ENCODE data around the gene ACSL1.

Gene ACSL1

GRCh38 chr4:184825896-184826690 lies at the start of gene ACSL1:
Gene ACSL1, minus strand, starts transcription at chr4:184825968. Its CDS starts 22,454 bp downstream, at chr4:184803514.
- peak; percentile 64 for DNase-seq
- in situ Hi-C loops (cut with HindIII; ENCODE audit: low pct_ligation_motif_present, low pct_unique_long_range_greater_than_20kb, low sequenced_read_pairs) = no loop called here

GRCh38 chr4:184873054-184873453 lies 47.3 kb upstream of the ACSL1 start:
- DNase-seq = no peak
- in situ Hi-C loops (cut with HindIII; ENCODE audit: low pct_ligation_motif_present, low pct_unique_long_range_greater_than_20kb, low sequenced_read_pairs) = no loop called here

- DNase-seq = no peak
- in situ Hi-C loops (cut with HindIII; ENCODE audit: low pct_ligation_motif_present, low pct_unique_long_range_greater_than_20kb, low sequenced_read_pairs) = no loop called here
Observed at GRCh38 chr4:184870718-184871117, 45.0 kb upstream of the ACSL1 start.

- DNase-seq = no peak
- in situ Hi-C loops (cut with HindIII; ENCODE audit: low pct_ligation_motif_present, low pct_unique_long_range_greater_than_20kb, low sequenced_read_pairs) = no loop called here
Observed at GRCh38 chr4:184868623-184869022, 42.9 kb upstream of the ACSL1 start.

GRCh38 chr4:184863916-184864315 lies 38.1 kb upstream of the ACSL1 start:
- no peak for DNase-seq
- in situ Hi-C loops (cut with HindIII; ENCODE audit: low pct_ligation_motif_present, low pct_unique_long_range_greater_than_20kb, low sequenced_read_pairs) = no loop called here

- DNase-seq = no peak
- in situ Hi-C loops (cut with HindIII; ENCODE audit: low pct_ligation_motif_present, low pct_unique_long_range_greater_than_20kb, low sequenced_read_pairs) = no loop called here
Observed at GRCh38 chr4:184861047-184861446, 35.3 kb upstream of the ACSL1 start.

- DNase-seq = no peak
- in situ Hi-C loops (cut with HindIII; ENCODE audit: low pct_ligation_motif_present, low pct_unique_long_range_greater_than_20kb, low sequenced_read_pairs) = no loop called here
Observed at GRCh38 chr4:184860018-184860779, 34.4 kb upstream of the ACSL1 start.

- in situ Hi-C loops (cut with HindIII; ENCODE audit: low pct_ligation_motif_present, low pct_unique_long_range_greater_than_20kb, low sequenced_read_pairs) = no loop called here
- DNase-seq = no peak
Observed at GRCh38 chr4:184857441-184858121, 31.8 kb upstream of the ACSL1 start.

- in situ Hi-C loops (cut with HindIII; ENCODE audit: low pct_ligation_motif_present, low pct_unique_long_range_greater_than_20kb, low sequenced_read_pairs) = no loop called here
Observed at GRCh38 chr4:184856277-184856609, 30.5 kb upstream of the ACSL1 start.

GRCh38 chr4:184854673-184855072 lies 28.9 kb upstream of the ACSL1 start:
- no peak for DNase-seq
- in situ Hi-C loops (cut with HindIII; ENCODE audit: low pct_ligation_motif_present, low pct_unique_long_range_greater_than_20kb, low sequenced_read_pairs) = no loop called here

More at GRCh38 chr4:184856277-184856609, 30.5 kb upstream of the ACSL1 start:
- no peak for DNase-seq

GRCh38 chr4:184853436-184853835 lies 27.7 kb upstream of the ACSL1 start:
- no peak for DNase-seq
- in situ Hi-C loops (cut with HindIII; ENCODE audit: low pct_ligation_motif_present, low pct_unique_long_range_greater_than_20kb, low sequenced_read_pairs) = no loop called here

GRCh38 chr4:184851886-184852285 lies 26.1 kb upstream of the ACSL1 start:
- in situ Hi-C loops (cut with HindIII; ENCODE audit: low pct_ligation_motif_present, low pct_unique_long_range_greater_than_20kb, low sequenced_read_pairs) = no loop called here
- DNase-seq = no peak

- in situ Hi-C loops (cut with HindIII; ENCODE audit: low pct_ligation_motif_present, low pct_unique_long_range_greater_than_20kb, low sequenced_read_pairs) = no loop called here
- DNase-seq = no peak
Observed at GRCh38 chr4:184851200-184851541, 25.4 kb upstream of the ACSL1 start.

GRCh38 chr4:184850431-184851199 lies 24.8 kb upstream of the ACSL1 start:
- in situ Hi-C loops (cut with HindIII; ENCODE audit: low pct_ligation_motif_present, low pct_unique_long_range_greater_than_20kb, low sequenced_read_pairs) = no loop called here
- DNase-seq = no peak

- in situ Hi-C loops (cut with HindIII; ENCODE audit: low pct_ligation_motif_present, low pct_unique_long_range_greater_than_20kb, low sequenced_read_pairs) = no loop called here
- no peak for DNase-seq
Observed at GRCh38 chr4:184850018-184850417, 24.2 kb upstream of the ACSL1 start.

- in situ Hi-C loops (cut with HindIII; ENCODE audit: low pct_ligation_motif_present, low pct_unique_long_range_greater_than_20kb, low sequenced_read_pairs) = no loop called here
- DNase-seq = no peak
Observed at GRCh38 chr4:184849185-184849584, 23.4 kb upstream of the ACSL1 start.

GRCh38 chr4:184848510-184848909 lies 22.7 kb upstream of the ACSL1 start:
- in situ Hi-C loops (cut with HindIII; ENCODE audit: low pct_ligation_motif_present, low pct_unique_long_range_greater_than_20kb, low sequenced_read_pairs) = no loop called here

GRCh38 chr4:184846531-184846930 lies 20.8 kb upstream of the ACSL1 start:
- in situ Hi-C loops (cut with HindIII; ENCODE audit: low pct_ligation_motif_present, low pct_unique_long_range_greater_than_20kb, low sequenced_read_pairs) = no loop called here
- DNase-seq = no peak

More at GRCh38 chr4:184848510-184848909, 22.7 kb upstream of the ACSL1 start:
- DNase-seq = no peak
